HEK293T (cell line): Measurements from ENCODE around the gene SLC15A3.

ENCODE experiments used
- ARNT ChIP-seq: fragments of 450-650 bp; IDR thresholded peaks from 2 replicates; pipeline ENCODE4 v1.6.1; 2017; ENCODE audit warnings: mild to moderate bottlenecking
- BHLHE40 ChIP-seq: fragments of 450-650 bp; IDR thresholded peaks from 2 replicates; pipeline ENCODE4 v1.6.1; 2016; ENCODE audit warnings: mild to moderate bottlenecking, moderate library complexity, borderline replicate concordance
- ELF4 ChIP-seq: fragments of 450-650 bp; IDR thresholded peaks from 2 replicates; pipeline ENCODE4 v1.6.1; 2017; ENCODE audit warnings: antibody characterized with exemption
- FOXA1 ChIP-seq: fragments of 450-650 bp; IDR thresholded peaks from 2 replicates; pipeline ENCODE4 v1.6.1; 2016; ENCODE audit warnings: mild to moderate bottlenecking
- FOXK2 ChIP-seq: fragments of 450-650 bp; IDR thresholded peaks from 2 replicates; pipeline ENCODE4 v1.6.1; 2016; ENCODE audit warnings: mild to moderate bottlenecking
- FOXM1 ChIP-seq: fragments of 450-650 bp; IDR thresholded peaks from 2 replicates; pipeline ENCODE4 v1.6.1; 2017; ENCODE audit warnings: mild to moderate bottlenecking, borderline replicate concordance
- HDGF ChIP-seq: fragments of 450-650 bp; IDR thresholded peaks from 2 replicates; pipeline ENCODE4 v1.6.1; 2017; ENCODE audit warnings: antibody characterized with exemption, borderline replicate concordance
- L3MBTL2 ChIP-seq: fragments of 450-650 bp; conservative IDR thresholded peaks from 2 replicates; pipeline ENCODE4 v1.6.1; 2016; ENCODE audit warnings: mild to moderate bottlenecking
- LEF1 ChIP-seq: fragments of 450-650 bp; IDR thresholded peaks from 2 replicates; pipeline ENCODE4 v1.6.1; 2017; ENCODE audit warnings: mild to moderate bottlenecking, borderline replicate concordance
- PKNOX1 ChIP-seq: fragments of 450-650 bp; IDR thresholded peaks from 2 replicates; pipeline ENCODE4 v1.6.1; 2016
- SP1 ChIP-seq: fragments of 450-650 bp; IDR thresholded peaks from 2 replicates; pipeline ENCODE4 v1.6.1; 2017
- SUZ12 ChIP-seq: fragments of 450-650 bp; IDR thresholded peaks from 2 replicates; pipeline ENCODE4 v1.6.1; 2016; ENCODE audit warnings: mild to moderate bottlenecking
- TARDBP ChIP-seq: fragments of 450-650 bp; IDR thresholded peaks from 2 replicates; pipeline ENCODE4 v1.6.1; 2016

GRCh38 chr11:61000426-61000825 is 48.5 kb upstream of the SLC15A3 start:
- TF ChIP-seq SP1 (no peak), BHLHE40 (no peak), FOXK2 (no peak), ELF4 (no peak), ARNT (no peak), FOXM1 (no peak), SUZ12 (no peak), TARDBP (no peak), L3MBTL2 (no peak), LEF1 (no peak), PKNOX1 (no peak), FOXA1 (no peak), HDGF (no peak)
